GM12878 (cell line): ENCODE data around the gene SLC39A6. TPM values are rescaled to one million over a fixed set of nuclear protein-coding genes. Genes with fewer than 3 reads are reported as not detected.

Source experiments
- ATAC-seq: fragments of 200-7000 bp; cut with Tn5 transposase; 3 replicates; pipeline ENCODE4 v1.9.1; 2020; ENCODE audit warnings: mild to moderate bottlenecking, moderate library complexity
- BruUV-seq: library from RNA; stranded (reverse); fragments of 400-500 nt; replicated peaks from 2 replicates; lab custom pipeline; 2021; lab: Mats Ljungman, UMichigan
- CTCF ChIA-PET: fragments of 300-600 bp; sonication (Branson Sonifier 250); formaldehyde crosslinking; extraction: SDS; loops from one replicate; lab custom pipeline; 2021; ENCODE audit warnings: inconsistent platforms; lab: Yijun Ruan, JAX
- POLR2A ChIA-PET: fragments of 350-600 bp; formaldehyde crosslinking; extraction: SDS; loops from one replicate; lab custom pipeline; 2021; ENCODE audit warnings: inconsistent platforms; lab: Charles Lee
- RAD21 ChIA-PET: fragments of 300-600 bp; sonication (Branson Sonifier 250); formaldehyde crosslinking; loops from one replicate; lab custom pipeline; 2023; ENCODE audit warnings: antibody characterized with exemption; ENCODE audit not compliant: unreplicated experiment; lab: Charles Lee
- SMC1A ChIA-PET: fragments of 300-600 bp; sonication (Branson Sonifier 250); formaldehyde crosslinking; loops from one replicate; lab custom pipeline; 2023; ENCODE audit not compliant: unreplicated experiment, uncharacterized antibody; lab: Charles Lee
- DNase-seq: peaks from one replicate; pipeline ENCODE4 v3.0.0-alpha.2; 2011; ENCODE audit warnings: low read depth, low spot score
- FAIRE-seq: peaks from 3 replicates; lab custom pipeline; 2011; peaks lifted over from hg19 to GRCh38; lab: Jason Lieb, UNC
- H2AFZ ChIP-seq: 2 replicates; pipeline ENCODE4 v1.6.0; 2011; ENCODE audit warnings: low read depth, low read length, control low read depth; ENCODE audit not compliant: control insufficient read depth
- H3K27ac ChIP-seq: 2 replicates; pipeline ENCODE4 v1.5.1; 2011; ENCODE audit warnings: control low read depth; ENCODE audit not compliant: control insufficient read depth, insufficient read depth
- H3K27me3 ChIP-seq, 2 experiments: replicated peaks in 1 of 2; 2 replicates each; pipeline versions ENCODE4 v1.6.0 to v1.6.1; 2011; ENCODE audit warnings: low read length in 1 of 2; ENCODE audit not compliant: control insufficient read depth in 2 of 2, insufficient read depth in 2 of 2
- H3K36me3 ChIP-seq, 2 experiments: 2 replicates each; pipeline ENCODE4 v1.5.1; 2011; ENCODE audit warnings: low read length in 1 of 2; ENCODE audit not compliant: control insufficient read depth in 2 of 2, insufficient read depth in 2 of 2
- H3K4me1 ChIP-seq: 2 replicates; pipeline ENCODE4 v1.6.1; 2011; ENCODE audit warnings: mild to moderate bottlenecking, low read length, moderate library complexity, mixed read lengths; ENCODE audit not compliant: control insufficient read depth, insufficient read depth
- H3K4me2 ChIP-seq: 2 replicates; pipeline ENCODE4 v1.6.0; 2011; ENCODE audit warnings: control low read depth; ENCODE audit not compliant: control insufficient read depth, insufficient read depth
- H3K4me3 ChIP-seq: fragments of 200-600 bp; sonication (generic); 2 replicates; pipeline ENCODE4 v1.5.1; 2016
- H3K79me2 ChIP-seq: 2 replicates; pipeline ENCODE4 v1.6.0; 2011; ENCODE audit warnings: low read length; ENCODE audit not compliant: control insufficient read depth, insufficient read depth
- H3K9ac ChIP-seq: 2 replicates; pipeline ENCODE4 v1.8.0; 2011; ENCODE audit warnings: low read length, control low read depth, mixed read lengths; ENCODE audit not compliant: control insufficient read depth, insufficient read depth
- H3K9me3 ChIP-seq: replicated peaks from 3 replicates; pipeline ENCODE4 v1.5.1; 2011; ENCODE audit warnings: mild to moderate bottlenecking, low read length; ENCODE audit not compliant: control insufficient read depth, insufficient read depth
- H4K20me1 ChIP-seq: 2 replicates; pipeline ENCODE4 v1.6.0; 2011; ENCODE audit not compliant: control insufficient read depth, insufficient read depth
- FOXK2 ChIP-seq: fragments of 450-650 bp; IDR thresholded peaks from 2 replicates; pipeline ENCODE4 v1.6.1; 2017; ENCODE audit warnings: mild to moderate bottlenecking, moderate library complexity
- GATAD2B ChIP-seq: fragments of 450-650 bp; conservative IDR thresholded peaks from 2 replicates; pipeline ENCODE4 v1.6.1; 2017; ENCODE audit warnings: low read depth, mild to moderate bottlenecking, moderate library complexity
- IRF4 ChIP-seq: IDR thresholded peaks from 2 replicates; pipeline ENCODE4 v1.6.1; 2011; ENCODE audit warnings: low read depth, low read length
- MXI1 ChIP-seq: fragments of 150-350 bp; IDR thresholded peaks from 2 replicates; pipeline ENCODE4 v1.6.1; 2011; ENCODE audit warnings: low read depth, mild to moderate bottlenecking, inconsistent platforms, low read length, improper control_type of control experiment
- POLR2AphosphoS2 ChIP-seq: IDR thresholded peaks from 2 replicates; pipeline ENCODE4 v1.6.1; 2011; ENCODE audit warnings: low read depth, mild to moderate bottlenecking, low read length, improper control_type of control experiment, moderate library complexity
- RFX5 ChIP-seq: IDR thresholded peaks from 2 replicates; pipeline ENCODE4 v1.6.1; 2011; ENCODE audit warnings: low read depth, low read length, improper control_type of control experiment
- SMAD5 ChIP-seq: IDR thresholded peaks from 2 replicates; pipeline ENCODE4 v1.6.1; 2016; ENCODE audit warnings: antibody characterized with exemption, low read depth
- STAT3 ChIP-seq: IDR thresholded peaks from 2 replicates; pipeline ENCODE4 v1.6.1; 2011; ENCODE audit warnings: low read depth, low read length, improper control_type of control experiment
- ZNF207 ChIP-seq: fragments of 450-650 bp; IDR thresholded peaks from 2 replicates; pipeline ENCODE4 v1.6.1; 2014; ENCODE audit warnings: antibody characterized with exemption, mild to moderate bottlenecking, borderline replicate concordance
- ZNF384 ChIP-seq: IDR thresholded peaks from 2 replicates; pipeline ENCODE4 v1.6.1; 2012; ENCODE audit warnings: low read depth, mild to moderate bottlenecking, low read length, improper control_type of control experiment, borderline replicate concordance
- WGBS: methylation state at CpG from one replicate; pipeline ENCODE4 v1.1.6; 2016; ENCODE audit warnings: low lambda C conversion rate; ENCODE audit not compliant: insufficient replicate concordance, insufficient coverage; ENCODE audit errors: missing lambda C conversion rate; 5-methylcytosine and 5-hydroxymethylcytosine counted together
- in situ Hi-C: fragments of 300-500 bp; cut with MboI; formaldehyde crosslinking; loops from 9 replicates; pipeline ENCODE4 v1.14.3; 2018; ENCODE audit warnings: mixed read lengths
- intact Hi-C: fragments of 100-400 bp; cut with micrococcal nuclease; formaldehyde crosslinking; loops from one replicate; pipeline ENCODE4 v1.14.2; 2022; ENCODE audit not compliant: unreplicated experiment
- polyA plus RNA-seq, 11 experiments: library from polyadenylated mRNA; depleted of rRNA in 4 of 11; unstranded in 6 of 11; stranded (reverse) in 5 of 11; fragments of >200 nt; fragmentation: Nextera tagmentation in 4 of 11; fragmentation: Illumina TruSeq in 1 of 11; extraction: Ambion mirVana in 4 of 11; extraction: Trizol in 1 of 11; gene quantifications; 1 replicate in 1 of 11; 2 replicates in 10 of 11; pipeline versions ENCODE4 v1.2.1 to v1.2.3, GENCODE V29; 2011 to 2016; ENCODE audit warnings: inconsistent platforms in 2 of 11, missing spikeins in 2 of 11, low read depth in 1 of 11
- total RNA-seq, 4 experiments: library from RNA; depleted of rRNA in 3 of 4; stranded (reverse); fragments of >200 nt in 3 of 4; fragmentation: Illumina TruSeq in 1 of 4; extraction: Trizol in 1 of 4; gene quantifications; 2 replicates each; pipeline versions ENCODE4 v1.2.1 to v1.2.3, GENCODE V29; 2013 to 2021
- TF ChIP-seq, protein P1 (sequence below): fragments of 450-650 bp; IDR thresholded peaks from 2 replicates; pipeline ENCODE4 v1.6.1; 2016; ENCODE audit warnings: mild to moderate bottlenecking, moderate library complexity, borderline replicate concordance
- TF ChIP-seq, protein P2 (sequence below): fragments of 450-650 bp; IDR thresholded peaks from 2 replicates; pipeline ENCODE4 v1.6.1; 2017; ENCODE audit warnings: antibody characterized with exemption, mild to moderate bottlenecking, moderate library complexity

SLC39A6 gene
- total and polyA plus RNA-seq, 10 of the 15 experiments (the other 5 are each of a cell fraction or from before 2014, with no cell fraction given): 12.4 to 65.9 (median 41.3) TPM

DNA sequence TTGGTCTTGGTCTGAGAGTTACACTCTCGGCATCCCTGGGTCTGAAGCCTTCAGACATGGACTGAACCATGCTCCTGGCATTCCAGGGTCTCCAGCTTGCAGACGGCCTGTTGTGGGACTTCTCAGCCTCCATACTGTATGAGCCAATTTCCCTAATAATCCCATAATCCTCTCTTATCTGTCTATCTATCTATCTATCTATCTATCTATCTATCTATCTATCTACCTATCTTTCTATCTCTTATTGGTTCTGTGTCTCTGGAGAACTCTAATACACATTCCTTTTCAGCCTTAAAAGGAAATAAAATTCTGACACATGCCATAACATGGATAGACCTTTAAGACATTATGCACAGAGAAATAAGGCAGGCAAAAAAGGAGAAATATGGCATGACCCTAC lies 24.4 kb downstream of the SLC39A6 start (continued):
- no peak for TF ChIP-seq GATAD2B

DNA sequence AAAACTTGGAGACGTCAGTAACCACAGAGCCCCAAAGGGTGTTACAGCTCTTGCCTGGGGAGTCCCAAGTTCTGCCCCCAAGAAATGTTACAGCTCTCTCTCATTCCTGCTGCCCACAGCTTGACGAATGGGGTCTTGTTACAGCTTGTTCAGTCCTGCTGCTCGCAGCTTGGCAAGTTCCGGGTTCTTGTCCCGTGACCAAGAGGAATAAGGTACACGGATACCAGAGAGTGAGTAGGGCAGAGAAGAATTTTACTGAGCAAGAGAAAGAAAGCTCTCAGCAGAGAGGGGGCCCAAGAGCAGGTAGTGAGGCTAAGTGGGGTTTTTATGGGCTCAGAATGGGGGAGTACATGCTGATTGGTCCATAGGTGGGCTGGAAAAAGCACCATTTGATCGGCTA lies 27.2 kb downstream of the SLC39A6 start:
- CTCF ChIA-PET: interaction anchor here (0.5 to 1.1 kb wide), 2 partner anchors 50 to 586 kb away, joined by 3 read pairs; no protein-coding TSS in a partner anchor
- no peak overlapping the region for H3K27ac ChIP-seq
- no peaks in the 10 kb centered on the region for H4K20me1 ChIP-seq
- TF ChIP-seq, protein P1, sequence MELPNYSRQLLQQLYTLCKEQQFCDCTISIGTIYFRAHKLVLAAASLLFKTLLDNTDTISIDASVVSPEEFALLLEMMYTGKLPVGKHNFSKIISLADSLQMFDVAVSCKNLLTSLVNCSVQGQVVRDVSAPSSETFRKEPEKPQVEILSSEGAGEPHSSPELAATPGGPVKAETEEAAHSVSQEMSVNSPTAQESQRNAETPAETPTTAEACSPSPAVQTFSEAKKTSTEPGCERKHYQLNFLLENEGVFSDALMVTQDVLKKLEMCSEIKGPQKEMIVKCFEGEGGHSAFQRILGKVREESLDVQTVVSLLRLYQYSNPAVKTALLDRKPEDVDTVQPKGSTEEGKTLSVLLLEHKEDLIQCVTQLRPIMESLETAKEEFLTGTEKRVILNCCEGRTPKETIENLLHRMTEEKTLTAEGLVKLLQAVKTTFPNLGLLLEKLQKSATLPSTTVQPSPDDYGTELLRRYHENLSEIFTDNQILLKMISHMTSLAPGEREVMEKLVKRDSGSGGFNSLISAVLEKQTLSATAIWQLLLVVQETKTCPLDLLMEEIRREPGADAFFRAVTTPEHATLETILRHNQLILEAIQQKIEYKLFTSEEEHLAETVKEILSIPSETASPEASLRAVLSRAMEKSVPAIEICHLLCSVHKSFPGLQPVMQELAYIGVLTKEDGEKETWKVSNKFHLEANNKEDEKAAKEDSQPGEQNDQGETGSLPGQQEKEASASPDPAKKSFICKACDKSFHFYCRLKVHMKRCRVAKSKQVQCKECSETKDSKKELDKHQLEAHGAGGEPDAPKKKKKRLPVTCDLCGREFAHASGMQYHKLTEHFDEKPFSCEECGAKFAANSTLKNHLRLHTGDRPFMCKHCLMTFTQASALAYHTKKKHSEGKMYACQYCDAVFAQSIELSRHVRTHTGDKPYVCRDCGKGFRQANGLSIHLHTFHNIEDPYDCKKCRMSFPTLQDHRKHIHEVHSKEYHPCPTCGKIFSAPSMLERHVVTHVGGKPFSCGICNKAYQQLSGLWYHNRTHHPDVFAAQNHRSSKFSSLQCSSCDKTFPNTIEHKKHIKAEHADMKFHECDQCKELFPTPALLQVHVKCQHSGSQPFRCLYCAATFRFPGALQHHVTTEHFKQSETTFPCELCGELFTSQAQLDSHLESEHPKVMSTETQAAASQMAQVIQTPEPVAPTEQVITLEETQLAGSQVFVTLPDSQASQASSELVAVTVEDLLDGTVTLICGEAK: no peak
- TF ChIP-seq STAT3: no peak
- TF ChIP-seq RFX5: no peak
- TF ChIP-seq FOXK2: no peak
- TF ChIP-seq SMAD5: no peak
- TF ChIP-seq IRF4: no peak
- TF ChIP-seq ZNF207: no peak
- TF ChIP-seq MXI1: no peak
- TF ChIP-seq, protein P2, sequence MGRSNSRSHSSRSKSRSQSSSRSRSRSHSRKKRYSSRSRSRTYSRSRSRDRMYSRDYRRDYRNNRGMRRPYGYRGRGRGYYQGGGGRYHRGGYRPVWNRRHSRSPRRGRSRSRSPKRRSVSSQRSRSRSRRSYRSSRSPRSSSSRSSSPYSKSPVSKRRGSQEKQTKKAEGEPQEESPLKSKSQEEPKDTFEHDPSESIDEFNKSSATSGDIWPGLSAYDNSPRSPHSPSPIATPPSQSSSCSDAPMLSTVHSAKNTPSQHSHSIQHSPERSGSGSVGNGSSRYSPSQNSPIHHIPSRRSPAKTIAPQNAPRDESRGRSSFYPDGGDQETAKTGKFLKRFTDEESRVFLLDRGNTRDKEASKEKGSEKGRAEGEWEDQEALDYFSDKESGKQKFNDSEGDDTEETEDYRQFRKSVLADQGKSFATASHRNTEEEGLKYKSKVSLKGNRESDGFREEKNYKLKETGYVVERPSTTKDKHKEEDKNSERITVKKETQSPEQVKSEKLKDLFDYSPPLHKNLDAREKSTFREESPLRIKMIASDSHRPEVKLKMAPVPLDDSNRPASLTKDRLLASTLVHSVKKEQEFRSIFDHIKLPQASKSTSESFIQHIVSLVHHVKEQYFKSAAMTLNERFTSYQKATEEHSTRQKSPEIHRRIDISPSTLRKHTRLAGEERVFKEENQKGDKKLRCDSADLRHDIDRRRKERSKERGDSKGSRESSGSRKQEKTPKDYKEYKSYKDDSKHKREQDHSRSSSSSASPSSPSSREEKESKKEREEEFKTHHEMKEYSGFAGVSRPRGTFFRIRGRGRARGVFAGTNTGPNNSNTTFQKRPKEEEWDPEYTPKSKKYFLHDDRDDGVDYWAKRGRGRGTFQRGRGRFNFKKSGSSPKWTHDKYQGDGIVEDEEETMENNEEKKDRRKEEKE: no peak
- TF ChIP-seq POLR2AphosphoS2: no peak
- TF ChIP-seq ZNF384: no peak
- H3K9ac ChIP-seq: no peak overlapping the region
- no TSS peak for BruUV-seq
- 67% methylated on average over 7 of the region's 7 CpGs for WGBS
- H3K9me3 ChIP-seq: peaks cover 1% of the 10 kb centered on the region; the same call in 2 of the 3 replicates
- no peak overlapping the region for H3K4me2 ChIP-seq
- no peaks in the 10 kb centered on the region for H3K27me3 ChIP-seq
- H2AFZ ChIP-seq: no peak overlapping the region
- H3K79me2 ChIP-seq: no peaks in the 10 kb centered on the region
- RAD21 ChIA-PET: interaction anchor here (1.0 to 1.1 kb wide), 2 partner anchors 179 to 183 kb away, joined by 3 read pairs; no protein-coding TSS in a partner anchor
- no peak for ATAC-seq
- FAIRE-seq: no peak
- SMC1A ChIA-PET: interaction anchor here (0.6 kb wide), 1 partner anchor 482 kb away, joined by 3 read pairs; no protein-coding TSS in a partner anchor
- no peaks in the 10 kb centered on the region for H3K4me1 ChIP-seq
- H3K36me3 ChIP-seq: no peaks in the 10 kb centered on the region
- intact Hi-C loops (no loop called here), in situ Hi-C loops (no loop called here)
- no peak for DNase-seq
- H3K4me3 ChIP-seq: no peak overlapping the region
- POLR2A ChIA-PET: interaction anchor here (0.7 kb wide), 1 partner anchor 283 kb away, joined by 3 read pairs; no protein-coding TSS in a partner anchor
